CD14-positive monocyte (primary cell): ENCODE results near the gene HAGHL. TPM values are rescaled to one million over a fixed set of nuclear protein-coding genes. Genes with fewer than 3 reads are reported as not detected.

Experiments used
- DNase-seq, 3 donors: peaks; one replicate each; pipeline ENCODE4 v3.0.0-alpha.2; 2011 to 2022
- H2AFZ ChIP-seq: 2 replicates; pipeline ENCODE4 v1.6.0; 2012; ENCODE audit warnings: mild to moderate bottlenecking, low read depth, low read length, inconsistent platforms; ENCODE audit not compliant: insufficient read depth, poor library complexity, severe bottlenecking
- H3K27ac ChIP-seq, 2 donors: 1 replicate in 1 of 2; 2 replicates in 1 of 2; pipeline ENCODE4 v1.5.1; 2012 to 2013; ENCODE audit warnings: low read length in 2 of 2, control low read depth in 1 of 2, inconsistent platforms in 1 of 2, low read depth in 1 of 2, mild to moderate bottlenecking in 1 of 2
- H3K27me3 ChIP-seq, 2 donors: one replicate each; pipeline versions ENCODE4 v1.6.0 to v1.6.1; 2011 to 2013; ENCODE audit warnings: low read length in 2 of 2; ENCODE audit not compliant: control insufficient read depth in 2 of 2, insufficient read depth in 2 of 2
- H3K36me3 ChIP-seq, 2 donors: replicated peaks in 1 of 2; 1 replicate in 1 of 2; 2 replicates in 1 of 2; pipeline versions ENCODE4 v1.5.1 to v1.6.1; 2012 to 2013; ENCODE audit warnings: low read length in 2 of 2, control low read depth in 1 of 2, inconsistent platforms in 1 of 2, mild to moderate bottlenecking in 1 of 2; ENCODE audit not compliant: insufficient read depth in 2 of 2, control insufficient read depth in 1 of 2
- H3K4me1 ChIP-seq, 2 donors: 1 replicate in 1 of 2; 2 replicates in 1 of 2; pipeline versions ENCODE4 v1.5.1 to v1.6.1; 2012 to 2013; ENCODE audit warnings: low read length in 2 of 2, control low read depth in 1 of 2, inconsistent platforms in 1 of 2, mild to moderate bottlenecking in 1 of 2, moderate library complexity in 1 of 2; ENCODE audit not compliant: insufficient read depth in 2 of 2, control insufficient read depth in 1 of 2
- H3K4me2 ChIP-seq: replicated peaks from 2 replicates; pipeline ENCODE3; 2012; ENCODE audit warnings: low read length, moderate library complexity, mild to moderate bottlenecking; ENCODE audit not compliant: poor library complexity, severe bottlenecking; ENCODE audit errors: extremely low read depth
- H3K4me3 ChIP-seq, 3 experiments: fragments of 200-600 bp in 1 of 3; sonication (generic) in 1 of 3; replicated peaks in 1 of 3; 1 replicate in 2 of 3; 2 replicates in 1 of 3; pipeline ENCODE4 v1.5.1; 2011 to 2013; ENCODE audit warnings: low read length in 3 of 3, mild to moderate bottlenecking in 3 of 3, control low read depth in 2 of 3, low read depth in 2 of 3, inconsistent platforms in 1 of 3, moderate library complexity in 1 of 3
- H3K79me2 ChIP-seq: 2 replicates; pipeline ENCODE4 v1.6.0; 2012; ENCODE audit warnings: mild to moderate bottlenecking, control low read depth, inconsistent platforms, low read length, moderate library complexity; ENCODE audit not compliant: insufficient read depth
- H3K9ac ChIP-seq: 2 replicates; pipeline ENCODE4 v1.6.0; 2017; ENCODE audit warnings: low read length, mild to moderate bottlenecking; ENCODE audit not compliant: insufficient read depth, poor library complexity, severe bottlenecking
- H3K9me3 ChIP-seq, 2 donors: replicated peaks in 1 of 2; 1 replicate in 1 of 2; 2 replicates in 1 of 2; pipeline versions ENCODE4 v1.5.1 to v1.6.1; 2012 to 2013; ENCODE audit warnings: low read length in 2 of 2, control low read depth in 1 of 2; ENCODE audit not compliant: control insufficient read depth in 1 of 2, insufficient read depth in 1 of 2
- H4K20me1 ChIP-seq: 2 replicates; pipeline ENCODE4 v1.6.0; 2012; ENCODE audit warnings: mild to moderate bottlenecking, low read length, control low read depth, moderate library complexity; ENCODE audit not compliant: insufficient read depth
- H3K27ac Mint-ChIP-seq, 7 donors: one replicate each; pipeline ENCODE4 v1.8.0; 2020; ENCODE audit warnings: mild to moderate bottlenecking in 7 of 7, mixed read lengths in 7 of 7, moderate library complexity in 6 of 7, inconsistent platforms in 2 of 7
- H3K27me3 Mint-ChIP-seq, 3 donors: one replicate each; pipeline ENCODE4 v1.8.0; 2021 to 2022; ENCODE audit warnings: low read depth in 3 of 3, mild to moderate bottlenecking in 3 of 3, mixed read lengths in 3 of 3, moderate library complexity in 3 of 3, inconsistent platforms in 1 of 3
- H3K36me3 Mint-ChIP-seq, 2 donors: one replicate each; pipeline ENCODE4 v1.8.0; 2020; ENCODE audit warnings: mixed read lengths in 2 of 2, inconsistent platforms in 1 of 2, mild to moderate bottlenecking in 1 of 2
- H3K4me1 Mint-ChIP-seq: one replicate; pipeline ENCODE4 v1.8.0; 2020; ENCODE audit warnings: mild to moderate bottlenecking, mixed read lengths
- H3K4me3 Mint-ChIP-seq, 2 donors: one replicate each; pipeline ENCODE4 v1.8.0; 2020; ENCODE audit warnings: mild to moderate bottlenecking in 2 of 2, mixed read lengths in 2 of 2, moderate library complexity in 1 of 2
- H3K9me3 Mint-ChIP-seq, 7 donors: one replicate each; pipeline ENCODE4 v1.8.0; 2020 to 2022; ENCODE audit warnings: mixed read lengths in 7 of 7, mild to moderate bottlenecking in 6 of 7, moderate library complexity in 6 of 7, inconsistent platforms in 2 of 7
- WGBS: methylation state at CpG from one replicate; pipeline ENCODE4 v1.1.5; 2013; ENCODE audit warnings: missing lambda C conversion rate; ENCODE audit not compliant: insufficient coverage; 5-methylcytosine and 5-hydroxymethylcytosine counted together
- intact Hi-C, 2 donors: fragments of 100-400 bp; cut with micrococcal nuclease; formaldehyde crosslinking; loops; one replicate each; pipeline versions ENCODE4 v1.15.0 to v1.15.1; 2023
- polyA plus RNA-seq, 3 donors: library from polyadenylated mRNA; depleted of rRNA in 1 of 3; unstranded in 2 of 3; stranded (reverse) in 1 of 3; fragments of 300-500 nt in 2 of 3; fragments of >200 nt in 1 of 3; fragmentation: Illumina TruSeq in 2 of 3; gene quantifications; 1 replicate in 2 of 3; 2 replicates in 1 of 3; pipeline ENCODE4 v1.2.3, GENCODE V29; 2012 to 2021
- TF ChIP-seq, protein P1 (sequence below): fragments of 200-600 bp; IDR thresholded peaks from one replicate; pipeline ENCODE4 v1.8.0; 2022; ENCODE audit warnings: antibody characterized with exemption, mild to moderate bottlenecking

Gene HAGHL
- polyA plus RNA-seq, 3 donors, result 0.60 to 8.9 (median 1.5) TPM

DNA sequence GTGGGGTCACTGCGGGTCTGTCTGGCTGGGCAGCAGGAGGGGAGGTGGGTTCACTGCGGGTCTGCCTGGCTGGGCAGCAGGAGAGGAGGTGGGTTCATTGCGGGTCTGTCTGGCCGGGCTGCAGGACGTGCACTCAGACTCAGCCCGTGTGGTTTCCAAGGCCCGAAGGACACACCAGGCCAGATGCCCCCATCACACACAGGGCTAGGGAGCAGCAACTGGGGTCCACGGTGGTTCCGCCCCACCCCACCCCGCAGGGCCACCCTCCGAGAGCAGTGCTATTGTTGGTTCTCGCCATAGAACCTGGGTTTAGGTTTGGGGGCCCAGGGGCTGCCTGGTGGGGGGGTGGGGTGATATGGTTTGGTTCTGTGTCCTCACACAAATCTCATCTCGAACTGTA is 19.7 kb downstream of the HAGHL start:
- no peaks in the 10 kb centered on the region for H3K79me2 ChIP-seq
- no peak overlapping the region for H3K27ac Mint-ChIP-seq
- H3K27me3 ChIP-seq, result no peaks in the 10 kb centered on the region
- no peaks in the 10 kb centered on the region for H4K20me1 ChIP-seq
- no peaks in the 10 kb centered on the region for H3K4me1 Mint-ChIP-seq
- no peaks in the 10 kb centered on the region for H3K9me3 ChIP-seq
- no peak for DNase-seq
- H3K4me2 ChIP-seq, result no peak overlapping the region
- no CpG with 5 or more reads among the region's 13 CpGs for WGBS
- H3K9ac ChIP-seq, result no peak overlapping the region
- no peak overlapping the region for H2AFZ ChIP-seq
- H3K4me3 Mint-ChIP-seq, result no peak overlapping the region
- intact Hi-C loops, result no loop called here
- H3K36me3 Mint-ChIP-seq, result no peaks in the 10 kb centered on the region
- no peak overlapping the region for H3K4me3 ChIP-seq
- TF ChIP-seq, protein P1, sequence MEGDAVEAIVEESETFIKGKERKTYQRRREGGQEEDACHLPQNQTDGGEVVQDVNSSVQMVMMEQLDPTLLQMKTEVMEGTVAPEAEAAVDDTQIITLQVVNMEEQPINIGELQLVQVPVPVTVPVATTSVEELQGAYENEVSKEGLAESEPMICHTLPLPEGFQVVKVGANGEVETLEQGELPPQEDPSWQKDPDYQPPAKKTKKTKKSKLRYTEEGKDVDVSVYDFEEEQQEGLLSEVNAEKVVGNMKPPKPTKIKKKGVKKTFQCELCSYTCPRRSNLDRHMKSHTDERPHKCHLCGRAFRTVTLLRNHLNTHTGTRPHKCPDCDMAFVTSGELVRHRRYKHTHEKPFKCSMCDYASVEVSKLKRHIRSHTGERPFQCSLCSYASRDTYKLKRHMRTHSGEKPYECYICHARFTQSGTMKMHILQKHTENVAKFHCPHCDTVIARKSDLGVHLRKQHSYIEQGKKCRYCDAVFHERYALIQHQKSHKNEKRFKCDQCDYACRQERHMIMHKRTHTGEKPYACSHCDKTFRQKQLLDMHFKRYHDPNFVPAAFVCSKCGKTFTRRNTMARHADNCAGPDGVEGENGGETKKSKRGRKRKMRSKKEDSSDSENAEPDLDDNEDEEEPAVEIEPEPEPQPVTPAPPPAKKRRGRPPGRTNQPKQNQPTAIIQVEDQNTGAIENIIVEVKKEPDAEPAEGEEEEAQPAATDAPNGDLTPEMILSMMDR, result no peak
- H3K27me3 Mint-ChIP-seq, result peaks cover 0 to 1% (median 0%) of the 10 kb centered on the region in 3 donors
- H3K27ac ChIP-seq, result no peak overlapping the region
- H3K4me1 ChIP-seq, result no peaks in the 10 kb centered on the region
- no peaks in the 10 kb centered on the region for H3K36me3 ChIP-seq
- no peaks in the 10 kb centered on the region for H3K9me3 Mint-ChIP-seq

- Mint-ChIP-seq H3K9me3 (no peaks in the 10 kb centered on the region), H3K36me3 (no peaks in the 10 kb centered on the region), H3K4me3 (no peak overlapping the region), H3K27me3 (peaks cover 0 to 4% (median 0%) of the 10 kb centered on the region in 3 donors), H3K4me1 (peaks cover 5% of the 10 kb centered on the region), H3K27ac (no peak overlapping the region)
- Histone ChIP-seq H3K9ac (no peak overlapping the region), H2AFZ (no peak overlapping the region), H4K20me1 (no peaks in the 10 kb centered on the region), H3K27me3 (no peaks in the 10 kb centered on the region), H3K27ac (no peak overlapping the region), H3K36me3 (no peaks in the 10 kb centered on the region), H3K4me3 (no peak overlapping the region), H3K79me2 (no peaks in the 10 kb centered on the region), H3K4me1 (no peaks in the 10 kb centered on the region), H3K4me2 (no peak overlapping the region), H3K9me3 (no peaks in the 10 kb centered on the region)
- intact Hi-C loops, result no loop called here
- WGBS, result 91% methylated on average over 19 of the region's 39 CpGs
- TF ChIP-seq, protein P1, result no peak
- no peak for DNase-seq
These were observed 21.3 kb downstream of the HAGHL start for GRCh38 chr16:747978-748746.
